22Rv1 (cell line): Measurements from ENCODE around the gene MON1A.

ENCODE experiments used
- ZFX ChIP-seq: fragments of 450-650 bp; IDR thresholded peaks from 2 replicates; pipeline ENCODE4 v1.6.1; 2017; ENCODE audit warnings: antibody characterized with exemption, borderline replicate concordance
- TF ChIP-seq, protein P1 (sequence below): fragments of 450-650 bp; IDR thresholded peaks from 2 replicates; pipeline ENCODE4 v1.5.1; 2017; ENCODE audit warnings: mild to moderate bottlenecking

DNA sequence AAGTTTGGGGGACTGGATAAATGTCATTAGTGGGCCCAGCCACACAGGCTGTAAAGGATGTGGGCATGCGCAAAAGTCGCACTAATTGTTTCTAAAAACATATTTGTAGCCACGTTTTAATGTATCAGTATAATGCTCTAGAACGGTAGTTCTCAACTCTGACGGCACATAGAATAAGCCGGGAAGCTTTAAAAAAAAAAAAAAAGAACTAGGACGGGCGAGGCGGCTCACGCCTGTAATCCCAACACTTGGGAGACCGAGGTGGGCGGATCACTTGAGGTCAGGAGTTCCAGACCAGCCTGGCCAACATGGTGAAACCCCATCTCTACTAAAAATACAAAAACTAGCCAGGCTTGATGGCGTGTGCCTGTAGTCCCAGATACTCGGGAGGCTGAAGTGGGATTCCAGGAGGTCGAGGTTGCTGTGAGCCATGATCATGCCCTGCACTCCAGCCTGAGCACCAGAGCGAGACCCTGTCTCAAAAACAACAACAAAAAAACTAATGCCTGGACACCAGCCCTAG, 618 bp upstream of the MON1A start:
- TF ChIP-seq, protein P1, sequence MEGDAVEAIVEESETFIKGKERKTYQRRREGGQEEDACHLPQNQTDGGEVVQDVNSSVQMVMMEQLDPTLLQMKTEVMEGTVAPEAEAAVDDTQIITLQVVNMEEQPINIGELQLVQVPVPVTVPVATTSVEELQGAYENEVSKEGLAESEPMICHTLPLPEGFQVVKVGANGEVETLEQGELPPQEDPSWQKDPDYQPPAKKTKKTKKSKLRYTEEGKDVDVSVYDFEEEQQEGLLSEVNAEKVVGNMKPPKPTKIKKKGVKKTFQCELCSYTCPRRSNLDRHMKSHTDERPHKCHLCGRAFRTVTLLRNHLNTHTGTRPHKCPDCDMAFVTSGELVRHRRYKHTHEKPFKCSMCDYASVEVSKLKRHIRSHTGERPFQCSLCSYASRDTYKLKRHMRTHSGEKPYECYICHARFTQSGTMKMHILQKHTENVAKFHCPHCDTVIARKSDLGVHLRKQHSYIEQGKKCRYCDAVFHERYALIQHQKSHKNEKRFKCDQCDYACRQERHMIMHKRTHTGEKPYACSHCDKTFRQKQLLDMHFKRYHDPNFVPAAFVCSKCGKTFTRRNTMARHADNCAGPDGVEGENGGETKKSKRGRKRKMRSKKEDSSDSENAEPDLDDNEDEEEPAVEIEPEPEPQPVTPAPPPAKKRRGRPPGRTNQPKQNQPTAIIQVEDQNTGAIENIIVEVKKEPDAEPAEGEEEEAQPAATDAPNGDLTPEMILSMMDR = no peak
- TF ChIP-seq ZFX = no peak
